ENCODE data around the gene SCARB1.

The SCARB1 gene

DNA sequence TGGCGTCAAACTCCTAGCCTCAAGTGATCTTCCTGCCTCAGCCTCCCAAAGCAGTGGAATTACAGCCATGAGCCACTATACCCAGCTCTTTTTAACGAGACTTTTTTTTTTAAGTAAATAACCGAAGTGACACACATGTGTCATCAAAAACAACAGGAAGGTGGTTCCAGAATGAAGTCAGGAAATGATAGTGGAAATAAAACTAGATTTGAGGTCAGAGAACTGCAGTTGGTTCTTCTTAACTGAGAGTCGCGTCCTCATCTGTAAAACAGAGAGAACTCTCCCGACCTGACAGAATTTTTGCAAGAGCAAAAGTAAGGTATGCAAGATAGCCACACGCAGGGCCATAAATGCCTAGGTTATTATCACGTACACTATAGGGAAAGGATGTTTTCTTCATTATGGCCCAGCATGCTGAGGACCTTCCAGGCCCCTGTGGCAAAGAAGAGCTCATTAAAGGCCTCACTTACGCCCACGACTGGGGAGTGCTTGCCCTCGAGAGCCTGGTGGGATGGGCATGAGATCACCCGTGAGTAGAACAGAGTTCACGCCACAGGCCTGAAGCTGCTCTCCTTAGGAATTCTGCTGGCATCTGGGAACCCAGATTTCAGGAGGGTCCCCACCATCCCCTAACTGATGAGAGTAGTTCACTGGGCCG, 67.2 kb downstream of the SCARB1 start:
- no peak for DNase-seq (ENCODE audit: low read depth in 2 of 2)

DNA sequence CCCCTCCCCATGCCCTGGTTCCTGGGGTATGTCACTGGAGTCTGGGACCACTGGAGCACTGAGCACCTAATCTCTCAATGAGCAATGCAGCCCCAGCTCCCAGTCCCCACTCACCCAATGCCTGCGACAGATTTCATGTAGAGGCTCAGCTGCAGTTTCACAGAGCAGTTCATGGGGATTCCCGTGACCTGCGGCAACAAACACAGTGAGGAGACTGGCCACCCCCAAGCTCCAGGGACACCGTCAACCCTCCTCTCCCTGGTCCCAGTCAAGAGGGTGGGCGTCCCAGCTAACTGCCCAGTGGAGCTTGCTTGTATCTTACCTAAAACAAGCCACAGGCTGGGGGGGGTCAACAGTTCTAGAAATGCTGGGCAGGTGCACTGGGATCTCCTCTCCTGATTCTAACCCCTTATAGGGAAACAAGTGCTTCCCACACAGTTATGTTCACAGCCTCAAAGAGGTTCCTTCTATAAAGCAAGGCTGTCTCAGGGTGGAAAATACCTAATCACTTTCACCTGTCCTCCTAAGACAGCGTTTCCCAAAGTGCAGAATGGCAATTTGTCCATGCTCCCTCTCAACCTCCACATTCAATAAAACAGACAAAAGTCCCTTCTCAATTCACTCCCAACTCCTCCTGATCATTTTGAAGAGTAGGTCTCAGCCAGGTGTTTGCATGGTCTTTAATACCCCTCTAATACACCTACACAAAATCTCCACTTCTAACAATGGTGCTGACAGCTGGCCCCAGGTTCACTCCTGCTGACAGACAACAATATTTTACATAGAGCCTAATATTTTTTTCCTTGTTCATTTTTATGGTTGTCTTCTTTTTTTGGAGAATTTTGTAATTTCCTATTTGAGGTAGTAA, 68.3 kb downstream of the SCARB1 start:
- DNase-seq (ENCODE audit: low read depth in 2 of 2) = no peak

DNA sequence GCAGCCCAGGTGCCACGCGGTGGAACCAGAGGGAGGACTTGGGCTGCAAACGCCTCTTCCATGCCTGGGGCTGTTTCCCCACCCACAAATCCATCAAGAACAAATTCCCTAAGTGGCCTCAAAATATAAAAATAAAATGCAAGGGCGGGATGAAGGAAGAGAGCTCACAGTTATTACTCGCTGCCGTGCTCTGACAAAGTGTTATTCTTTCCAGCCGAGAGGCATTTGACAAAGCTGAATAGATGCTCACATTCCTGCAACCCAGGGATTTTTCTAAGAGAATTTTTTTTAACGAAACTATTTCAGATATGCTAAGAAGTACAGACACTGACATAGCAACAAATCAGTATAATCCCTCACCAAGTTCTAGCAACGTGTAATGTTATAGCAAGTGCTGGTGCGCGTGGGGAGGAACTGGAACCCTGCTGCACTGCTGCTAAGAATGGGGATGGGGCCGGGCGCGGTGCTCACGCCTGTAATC, 70.7 kb downstream of the SCARB1 start:
- no peak for DNase-seq (ENCODE audit: low read depth in 2 of 2)

DNA sequence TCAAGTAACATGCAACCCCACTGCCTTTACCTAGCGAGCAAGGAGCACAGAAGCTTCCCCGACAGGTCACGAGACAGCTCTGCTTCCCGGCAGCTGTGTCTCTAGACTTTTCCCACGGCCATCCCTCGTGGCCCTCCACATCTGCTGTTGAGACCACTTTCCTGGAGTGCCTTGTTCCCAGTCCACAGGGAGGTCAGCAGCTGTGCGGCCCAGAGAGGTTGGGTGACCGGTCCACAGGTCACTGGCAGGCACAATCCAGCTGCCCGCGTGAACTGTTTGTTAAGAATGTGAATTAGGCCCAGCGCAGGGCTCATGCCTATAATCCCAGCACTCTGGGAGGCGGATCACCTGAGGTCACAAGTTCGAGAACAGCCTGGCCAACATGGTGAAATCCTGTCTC, 71.5 kb downstream of the SCARB1 start:
- DNase-seq (ENCODE audit: low read depth in 2 of 2) = no peak

DNA sequence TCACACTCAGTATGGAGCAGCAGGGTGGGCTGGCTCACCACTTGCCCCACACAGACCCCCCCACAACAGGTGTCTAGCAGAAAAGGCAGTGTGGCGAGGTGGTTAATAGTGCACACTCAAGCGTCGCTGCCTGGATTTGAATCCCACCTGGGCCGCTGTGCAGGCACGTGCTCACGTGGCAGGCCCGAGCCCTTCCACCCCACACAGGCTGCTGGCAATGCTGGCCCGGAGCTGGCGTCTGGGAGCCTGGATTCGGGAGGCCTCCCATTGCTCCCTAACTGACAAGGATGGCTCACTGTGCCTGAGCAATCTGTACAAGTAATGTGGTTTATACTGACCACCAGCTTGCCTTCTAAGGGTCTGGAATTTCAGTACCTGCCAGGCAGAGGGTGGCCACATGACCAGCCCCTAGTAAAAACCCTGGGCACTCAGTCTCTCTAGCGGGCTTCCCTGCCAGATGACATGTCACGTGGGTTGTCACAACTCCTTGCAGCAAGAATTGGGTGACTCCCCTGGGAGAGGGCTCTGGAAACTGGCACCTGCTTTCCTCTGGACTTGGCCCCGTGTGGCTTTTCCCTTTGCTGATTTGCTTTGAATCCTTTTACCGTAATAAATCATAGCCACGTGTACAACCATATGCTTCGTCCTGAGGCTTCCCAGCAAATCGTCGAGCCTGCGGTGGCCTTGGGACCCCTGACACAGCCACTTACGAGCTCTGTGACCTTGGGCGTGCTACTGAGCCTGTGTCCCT, 72.8 kb downstream of the SCARB1 start:
- DNase-seq (ENCODE audit: low read depth in 2 of 2) = no peak

DNA sequence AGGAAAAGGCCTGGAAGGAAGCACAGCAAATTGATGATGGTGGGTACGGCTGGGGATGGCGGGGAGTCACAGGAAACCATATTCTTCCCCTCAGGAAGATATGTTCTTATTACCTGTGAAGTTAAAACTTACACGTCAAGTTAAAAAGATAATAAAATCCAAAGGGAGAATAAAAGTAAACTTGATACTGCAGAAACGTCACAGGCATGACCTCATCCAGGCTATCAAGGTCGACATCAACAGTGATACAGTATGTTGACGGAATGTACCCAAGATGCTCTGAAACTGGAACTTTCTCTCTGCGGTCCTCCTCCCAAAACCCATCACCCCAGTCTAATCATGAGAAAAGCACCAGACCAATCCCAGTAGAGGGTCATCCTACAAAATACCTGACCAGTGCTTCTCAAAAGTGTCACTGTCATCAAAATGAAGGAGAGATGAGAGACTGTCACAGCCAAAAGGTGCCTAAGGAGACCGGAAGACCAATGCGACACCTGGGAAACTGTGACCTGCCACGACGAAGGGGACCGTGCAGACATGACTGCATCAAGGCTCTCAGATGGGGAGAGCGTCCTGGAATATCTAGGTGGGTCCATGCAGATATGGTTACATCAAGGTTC, 74.6 kb downstream of the SCARB1 start:
- DNase-seq (ENCODE audit: low read depth in 2 of 2) = no peak

DNA sequence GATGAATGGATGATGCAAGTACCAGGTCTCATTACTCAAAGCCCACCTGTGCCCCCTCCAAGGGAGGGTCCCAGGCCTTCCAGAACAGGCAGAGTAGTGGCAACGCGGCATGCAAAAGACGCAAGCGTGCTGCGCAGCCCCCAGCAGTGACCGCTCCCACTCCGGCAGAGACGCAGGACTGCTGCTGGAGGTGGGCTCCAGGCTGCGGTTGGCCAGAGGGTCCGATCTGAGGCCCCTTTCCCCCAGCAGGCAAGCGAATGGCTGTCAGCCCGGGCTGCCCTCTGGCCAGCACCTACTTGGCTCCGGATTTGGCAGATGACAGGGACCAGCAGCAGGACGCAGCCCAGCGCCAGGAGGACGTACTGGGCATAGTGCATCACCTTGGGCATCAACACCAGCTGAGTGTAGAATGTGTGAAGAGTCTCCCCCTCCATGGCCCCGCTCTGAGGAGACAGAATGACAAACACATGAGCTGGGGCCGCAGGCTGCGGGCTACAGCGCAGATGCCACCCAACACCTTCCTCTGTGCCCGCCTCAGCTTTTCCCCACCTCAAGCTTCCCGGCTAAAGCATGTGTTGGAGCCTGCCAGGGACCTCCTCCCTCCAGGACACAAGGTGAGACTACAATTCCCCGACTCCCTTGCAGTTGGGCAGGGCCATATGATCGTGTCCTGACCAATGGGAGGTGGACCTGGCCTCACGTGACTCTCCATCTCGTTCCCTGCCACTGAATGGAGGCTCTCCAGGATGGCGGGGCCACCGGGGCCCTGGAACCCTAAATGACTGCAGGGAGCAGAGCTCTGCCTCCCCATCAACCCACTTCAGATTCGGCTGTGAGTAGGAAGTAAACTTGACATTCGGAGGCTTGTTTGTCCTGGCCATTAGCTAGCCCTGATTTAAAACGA, 77.4 kb downstream of the SCARB1 start:
- DNase-seq (ENCODE audit: low read depth in 2 of 2) = no peak

DNA sequence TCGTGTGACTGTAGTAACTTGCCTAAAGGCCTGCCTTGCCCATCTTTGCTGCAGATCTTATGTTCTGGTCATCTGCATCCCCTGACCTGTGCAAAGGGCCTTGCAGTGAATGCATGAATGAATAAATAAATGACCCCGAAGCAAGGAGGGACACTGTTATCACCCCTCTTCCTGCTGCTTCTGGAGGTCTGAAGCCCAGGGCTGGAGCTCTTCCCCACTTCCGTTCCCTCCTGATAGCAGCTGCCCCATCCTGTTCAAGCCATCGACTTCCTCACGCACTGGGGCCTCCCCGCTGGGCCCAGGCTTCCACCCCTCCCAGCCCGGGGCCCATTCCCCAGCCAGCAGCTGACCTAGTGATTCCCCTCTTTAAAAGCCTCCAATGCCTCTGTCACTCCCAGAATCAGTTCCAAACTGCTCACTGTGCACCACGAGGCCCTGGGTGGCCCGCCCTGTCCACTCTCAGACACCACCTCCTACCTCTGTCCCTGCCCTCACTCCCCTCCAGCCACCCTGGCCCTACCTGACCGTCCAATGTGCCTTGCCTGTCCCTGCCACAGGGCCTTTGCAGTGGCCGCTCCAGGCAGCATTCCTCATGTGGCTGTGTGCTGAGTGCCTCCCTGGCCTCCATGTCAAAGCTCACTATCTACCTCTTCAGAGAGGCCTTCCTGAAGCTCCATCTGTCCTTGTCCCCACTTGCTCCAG, 78.6 kb downstream of the SCARB1 start:
- DNase-seq (ENCODE audit: low read depth in 2 of 2) = no peak

DNA sequence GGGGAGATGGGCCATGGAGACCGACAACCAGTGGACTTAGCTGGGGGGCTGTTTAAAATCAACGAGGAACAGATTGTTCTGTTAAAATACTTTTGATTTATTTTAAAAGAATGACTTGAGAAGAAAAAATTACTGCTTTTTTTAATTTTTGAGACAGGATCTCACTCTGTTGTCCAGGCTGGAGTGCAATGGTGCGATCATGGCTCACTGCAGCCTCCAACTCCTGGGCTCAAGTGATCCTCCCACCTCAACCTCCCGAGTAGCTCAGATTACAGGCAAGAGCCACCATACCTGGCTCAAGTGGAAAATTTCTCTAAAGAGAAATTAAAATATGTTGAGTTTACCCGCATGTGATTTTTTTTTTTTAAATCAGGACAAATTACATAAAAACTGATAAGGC, 80.6 kb downstream of the SCARB1 start:
- DNase-seq (ENCODE audit: low read depth in 2 of 2) = no peak

DNA sequence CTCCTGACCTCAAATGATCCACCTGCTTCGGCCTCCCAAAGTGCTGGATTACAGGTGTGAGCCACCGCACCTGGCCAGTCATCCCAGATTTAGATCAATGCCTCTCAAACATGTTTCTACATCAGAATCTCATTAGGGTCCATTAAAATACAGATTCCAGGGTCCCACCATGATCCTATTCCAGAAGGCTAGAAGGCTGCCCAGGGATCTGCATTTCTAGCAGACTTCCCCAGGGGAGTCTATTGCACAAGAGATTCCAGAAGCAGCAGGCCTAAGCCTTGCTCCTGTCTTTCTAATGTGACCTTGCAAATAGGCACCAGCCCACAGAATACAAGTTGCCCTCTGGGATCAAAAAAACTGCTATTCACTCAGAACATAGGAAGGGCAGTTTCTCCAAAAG, 81.5 kb downstream of the SCARB1 start:
- DNase-seq (ENCODE audit: low read depth in 2 of 2) = no peak

DNA sequence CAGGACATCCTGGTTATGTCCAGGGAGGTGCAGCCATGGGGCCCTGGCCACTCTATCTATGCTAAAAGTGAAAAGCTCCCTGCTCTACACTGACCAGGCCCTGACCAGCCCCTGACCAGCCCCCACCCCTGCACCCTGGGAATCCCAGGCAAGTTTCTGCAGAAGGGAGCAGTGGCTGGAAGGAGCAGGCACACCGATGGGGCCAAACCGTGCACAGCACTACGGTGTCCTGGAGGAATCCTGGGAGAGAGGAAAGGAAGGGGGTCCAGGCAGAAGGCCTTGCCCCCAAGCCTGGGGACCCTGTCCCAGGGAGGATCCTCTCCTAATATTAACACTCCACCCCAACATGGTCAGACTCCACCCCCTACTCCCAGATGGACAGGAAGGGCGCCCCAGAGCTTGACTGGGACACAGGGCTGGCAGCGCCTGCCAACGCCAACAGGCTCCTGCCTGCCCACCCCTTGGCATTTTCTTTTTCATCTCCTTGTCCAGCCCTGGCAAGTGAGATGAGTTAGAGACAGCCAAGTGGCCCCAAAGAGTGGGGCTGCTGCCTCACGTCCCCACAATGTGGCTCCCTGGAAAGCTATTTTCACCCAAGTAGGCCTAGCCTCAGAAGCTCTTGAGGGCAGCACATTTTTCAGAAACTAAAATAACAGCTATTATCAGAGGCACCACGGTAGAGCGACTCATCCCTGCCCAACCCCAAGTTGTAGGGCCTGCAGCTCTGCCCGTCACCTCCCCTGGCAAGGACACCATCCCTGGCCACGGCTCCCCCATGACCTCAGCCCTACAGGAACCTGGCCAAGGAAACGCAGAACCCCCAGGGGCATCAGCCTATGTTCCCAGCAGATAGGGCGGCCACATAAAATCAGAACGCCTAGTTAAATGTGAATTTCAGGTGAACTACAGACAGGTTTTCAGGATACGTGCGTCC, 82.6 kb downstream of the SCARB1 start:
- no peak for DNase-seq (ENCODE audit: low read depth in 2 of 2)

DNA sequence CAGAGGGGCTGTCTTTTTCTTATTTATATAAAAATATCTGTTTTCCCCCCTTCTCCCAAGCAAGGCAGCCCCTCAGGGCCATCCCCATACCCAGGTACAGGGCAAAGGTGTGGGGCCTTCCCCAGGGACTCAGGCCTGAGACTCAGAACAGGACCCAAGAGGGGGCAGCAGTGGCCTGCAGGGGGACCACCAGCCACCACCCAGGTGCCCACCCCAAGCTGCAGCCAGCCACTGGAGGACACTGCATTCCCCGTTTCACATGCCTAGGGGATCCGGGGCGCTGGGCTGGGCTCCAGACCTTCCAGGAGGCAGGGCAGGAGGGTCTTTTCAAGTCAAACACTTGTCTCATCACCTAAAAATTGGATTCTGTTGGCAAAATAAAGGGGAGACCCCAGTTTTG, 83.3 kb downstream of the SCARB1 start:
- DNase-seq (ENCODE audit: low read depth in 2 of 2) = no peak

DNA sequence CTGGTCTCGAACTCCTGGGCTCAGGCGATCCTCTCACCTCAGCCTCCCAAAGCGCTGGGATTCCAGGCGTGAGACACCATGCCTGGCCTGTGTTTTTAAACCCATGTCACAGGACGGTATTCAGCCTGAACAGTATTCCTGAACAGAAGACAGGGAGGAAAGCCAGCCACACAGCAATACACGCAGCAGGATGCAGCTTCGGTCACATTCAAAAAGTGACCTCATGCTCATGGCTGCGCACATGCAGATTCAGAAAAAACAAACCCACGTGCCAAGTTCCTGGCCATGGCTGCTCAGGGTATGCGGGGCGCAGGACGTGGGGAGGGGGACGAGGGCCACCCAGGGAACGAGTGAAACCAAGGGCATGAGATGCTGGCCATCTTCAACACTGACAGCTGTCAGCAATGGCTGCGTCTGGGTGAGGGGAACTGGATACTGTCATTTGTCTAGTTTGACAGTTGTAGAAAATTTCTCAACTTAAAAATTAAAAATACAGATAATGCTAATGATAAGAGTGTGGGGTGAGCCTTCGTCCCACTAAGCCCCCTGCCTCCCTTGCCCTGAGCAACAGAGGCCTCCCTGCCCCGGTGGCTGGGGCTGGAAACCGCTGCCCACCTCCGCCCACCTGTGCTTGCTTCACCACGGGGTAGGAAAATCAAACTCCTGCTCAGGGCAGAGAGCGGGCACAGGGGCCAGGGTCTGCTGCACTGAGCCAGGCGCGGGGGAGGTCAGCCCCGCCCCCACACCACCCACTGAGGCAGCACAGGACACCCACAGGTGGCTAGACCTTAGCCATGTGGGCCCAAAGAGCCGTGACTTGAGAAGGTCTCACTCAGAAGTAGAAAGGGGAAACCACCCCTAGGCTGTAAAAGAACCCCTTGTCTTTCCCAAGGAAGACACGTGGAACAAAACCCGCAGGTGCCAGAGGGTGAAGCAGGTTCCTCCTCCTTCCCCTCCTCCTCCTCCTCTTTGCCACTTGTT, 84.2 kb downstream of the SCARB1 start:
- DNase-seq (ENCODE audit: low read depth in 2 of 2) = no peak

DNA sequence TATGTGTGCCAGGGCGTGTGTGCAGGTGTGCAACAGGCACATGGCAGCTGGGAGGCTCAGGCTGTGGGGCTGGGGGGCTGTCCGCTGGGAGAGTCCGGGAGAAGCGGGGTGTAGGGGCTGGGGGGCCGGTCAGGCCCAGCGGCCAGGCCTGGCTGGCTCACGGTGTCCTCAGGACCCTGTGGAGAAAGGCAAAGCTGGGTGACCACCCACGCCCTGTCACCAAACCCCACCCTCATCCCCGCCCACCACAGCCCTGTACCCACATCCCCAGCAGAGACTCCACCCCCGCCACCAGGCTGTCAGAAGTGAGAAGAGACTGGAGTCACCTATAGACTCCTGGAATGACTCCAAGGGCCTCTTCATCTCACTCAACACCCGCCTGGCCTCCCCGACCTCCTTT, 85.3 kb downstream of the SCARB1 start:
- no peak for DNase-seq (ENCODE audit: low read depth in 2 of 2)

DNA sequence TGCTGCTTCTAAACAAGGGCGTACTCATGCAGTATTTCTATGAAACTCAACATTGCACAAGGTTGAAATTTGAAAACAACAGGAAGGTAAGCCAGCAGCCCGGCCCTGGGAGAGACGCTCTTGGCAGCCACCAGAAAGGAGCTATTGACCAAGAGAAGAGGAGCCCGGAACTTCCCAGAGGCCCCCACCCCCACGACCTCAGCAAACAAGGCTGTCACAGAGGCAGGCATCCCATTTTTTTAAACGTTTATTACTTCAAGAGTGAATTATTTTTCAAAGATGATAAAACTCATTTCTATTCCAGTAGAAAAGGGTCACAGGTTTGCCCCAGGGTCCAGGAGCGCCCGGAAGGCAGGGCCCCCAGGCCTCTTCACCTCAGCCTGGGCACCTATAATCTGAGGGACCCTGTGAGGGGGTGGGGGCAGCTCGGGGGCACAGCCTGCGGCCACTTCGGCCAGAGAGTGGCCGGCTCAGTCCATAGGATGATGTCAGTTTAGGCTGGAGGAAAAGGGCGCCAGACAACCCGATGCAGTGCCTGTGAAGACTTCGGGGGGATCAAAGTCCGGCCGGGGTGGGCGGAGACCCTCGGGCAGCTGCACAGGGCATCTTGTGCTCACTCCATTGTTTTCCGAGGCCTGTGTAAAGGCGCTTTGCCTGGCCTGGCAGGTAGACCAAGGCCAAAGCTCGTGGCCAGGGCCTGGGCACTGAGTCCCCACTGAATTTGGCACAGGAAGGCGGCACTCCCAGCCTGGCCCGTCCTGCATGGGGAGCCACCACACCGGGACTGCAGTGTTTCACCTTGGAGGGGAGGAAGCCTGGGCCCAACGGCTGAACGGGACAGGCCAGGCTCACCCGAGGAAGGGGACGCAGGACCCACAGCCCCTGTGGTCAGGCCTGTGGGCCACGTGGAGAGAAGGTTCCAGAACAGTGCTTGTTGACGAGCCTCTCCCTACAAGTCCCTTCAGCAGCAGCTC, 86.0 kb downstream of the SCARB1 start:
- no peak for DNase-seq (ENCODE audit: low read depth in 2 of 2)

DNA sequence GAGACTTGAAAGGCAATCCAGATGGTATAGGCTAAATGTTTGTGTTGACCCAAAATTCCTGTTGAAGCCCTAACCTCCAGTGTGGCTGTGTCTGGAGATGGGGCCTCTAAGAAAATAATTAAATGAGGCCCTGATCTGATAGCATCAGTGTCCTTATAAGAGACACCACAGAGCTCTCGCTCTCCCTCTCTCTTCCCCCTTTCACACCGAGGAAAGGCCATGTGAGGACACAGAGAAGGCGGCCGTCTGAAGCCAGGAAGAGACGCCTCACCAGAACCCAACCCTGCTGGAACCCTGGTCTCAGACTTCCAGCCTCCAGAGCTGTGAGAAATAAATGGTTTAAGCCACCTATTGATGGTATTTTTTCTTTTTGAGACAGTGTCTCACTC, 87.5 kb downstream of the SCARB1 start:
- no peak for DNase-seq (ENCODE audit: low read depth in 2 of 2)
